C4-2B (cell line): ENCODE results near the gene SMARCB1.

Experiments used
- H3K27ac ChIP-seq: fragments of 450-650 bp; 2 replicates; pipeline ENCODE4 v1.5.1; 2017
- ZFX ChIP-seq: fragments of 450-650 bp; IDR thresholded peaks from 2 replicates; pipeline ENCODE4 v1.6.1; 2017
- TF ChIP-seq, protein P1 (sequence below): fragments of 450-650 bp; conservative IDR thresholded peaks from 2 replicates; pipeline ENCODE4 v1.5.1; 2017; ENCODE audit warnings: mild to moderate bottlenecking

Gene SMARCB1

DNA sequence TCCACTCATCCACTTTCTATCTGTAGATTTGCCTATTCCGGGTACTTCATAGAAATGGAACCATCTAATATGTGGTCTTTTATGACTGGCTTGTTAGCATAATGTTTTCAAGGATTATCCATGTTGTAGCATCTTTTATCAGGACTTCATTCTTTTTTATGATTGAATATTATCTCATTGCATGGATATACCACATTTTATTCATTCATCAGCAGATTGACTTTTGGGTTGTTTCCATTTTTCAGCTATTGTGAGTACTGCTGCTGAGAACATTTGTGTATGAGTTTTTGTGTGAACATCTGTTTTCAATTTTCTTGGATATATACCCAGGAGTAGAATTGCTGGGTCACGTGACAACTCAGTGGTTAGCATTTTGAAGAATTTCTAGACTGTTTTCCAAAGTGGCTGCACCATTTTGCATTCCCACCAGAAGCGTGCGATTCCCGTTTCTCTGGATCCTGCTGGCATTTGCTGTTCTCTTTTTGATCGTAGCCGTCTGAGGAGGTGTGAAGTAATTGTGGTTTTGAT lies 43.1 kb downstream of the SMARCB1 start:
- TF ChIP-seq, protein P1, sequence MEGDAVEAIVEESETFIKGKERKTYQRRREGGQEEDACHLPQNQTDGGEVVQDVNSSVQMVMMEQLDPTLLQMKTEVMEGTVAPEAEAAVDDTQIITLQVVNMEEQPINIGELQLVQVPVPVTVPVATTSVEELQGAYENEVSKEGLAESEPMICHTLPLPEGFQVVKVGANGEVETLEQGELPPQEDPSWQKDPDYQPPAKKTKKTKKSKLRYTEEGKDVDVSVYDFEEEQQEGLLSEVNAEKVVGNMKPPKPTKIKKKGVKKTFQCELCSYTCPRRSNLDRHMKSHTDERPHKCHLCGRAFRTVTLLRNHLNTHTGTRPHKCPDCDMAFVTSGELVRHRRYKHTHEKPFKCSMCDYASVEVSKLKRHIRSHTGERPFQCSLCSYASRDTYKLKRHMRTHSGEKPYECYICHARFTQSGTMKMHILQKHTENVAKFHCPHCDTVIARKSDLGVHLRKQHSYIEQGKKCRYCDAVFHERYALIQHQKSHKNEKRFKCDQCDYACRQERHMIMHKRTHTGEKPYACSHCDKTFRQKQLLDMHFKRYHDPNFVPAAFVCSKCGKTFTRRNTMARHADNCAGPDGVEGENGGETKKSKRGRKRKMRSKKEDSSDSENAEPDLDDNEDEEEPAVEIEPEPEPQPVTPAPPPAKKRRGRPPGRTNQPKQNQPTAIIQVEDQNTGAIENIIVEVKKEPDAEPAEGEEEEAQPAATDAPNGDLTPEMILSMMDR = no peak

DNA sequence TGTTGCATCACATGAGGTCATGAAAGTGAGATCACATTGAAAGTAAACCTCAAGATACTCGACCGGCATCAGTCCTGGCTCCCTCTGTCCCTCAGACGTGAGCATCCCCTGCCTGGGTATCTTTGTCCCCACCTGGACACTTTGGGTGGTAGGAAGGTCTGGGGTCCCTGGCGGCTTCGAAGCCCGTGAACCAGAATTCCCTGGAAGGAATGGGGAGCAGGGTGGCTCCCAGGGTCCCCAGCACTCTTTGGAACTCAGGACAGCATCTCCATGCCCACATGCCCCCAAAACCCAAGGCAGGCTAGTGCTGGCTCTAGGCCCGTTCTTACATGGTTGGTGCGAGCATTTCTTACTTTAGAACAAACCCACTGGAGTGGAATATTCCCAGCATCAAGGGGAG lies 44.5 kb downstream of the SMARCB1 start:
- TF ChIP-seq, protein P1 = no peak
- no peak for TF ChIP-seq ZFX
- no peak overlapping the region for H3K27ac ChIP-seq

More for the DNA sequence above, 43.1 kb downstream of the SMARCB1 start:
- H3K27ac ChIP-seq = no peak overlapping the region

DNA sequence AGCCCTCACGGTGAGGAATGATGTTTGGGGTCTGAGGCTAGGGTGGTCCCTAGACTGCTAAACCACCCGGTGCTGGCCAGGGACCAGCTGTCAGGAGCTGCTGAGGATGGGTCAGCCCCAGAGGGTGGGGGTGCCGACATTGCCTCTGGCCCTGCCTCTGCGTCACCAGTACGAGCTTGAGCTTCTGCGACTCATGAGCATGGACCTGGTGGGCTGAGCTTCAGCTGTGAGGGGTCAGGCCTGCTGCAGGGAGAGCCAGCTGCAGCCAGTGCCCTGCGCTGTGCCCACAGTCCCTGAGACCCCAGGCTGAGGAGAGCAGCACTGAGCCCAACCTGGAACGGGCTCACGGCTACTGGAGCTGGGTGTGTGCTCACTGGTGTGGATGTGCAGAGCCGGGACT lies 45.0 kb downstream of the SMARCB1 start:
- no peak overlapping the region for H3K27ac ChIP-seq
- TF ChIP-seq, protein P1 = no peak
- TF ChIP-seq ZFX = no peak

DNA sequence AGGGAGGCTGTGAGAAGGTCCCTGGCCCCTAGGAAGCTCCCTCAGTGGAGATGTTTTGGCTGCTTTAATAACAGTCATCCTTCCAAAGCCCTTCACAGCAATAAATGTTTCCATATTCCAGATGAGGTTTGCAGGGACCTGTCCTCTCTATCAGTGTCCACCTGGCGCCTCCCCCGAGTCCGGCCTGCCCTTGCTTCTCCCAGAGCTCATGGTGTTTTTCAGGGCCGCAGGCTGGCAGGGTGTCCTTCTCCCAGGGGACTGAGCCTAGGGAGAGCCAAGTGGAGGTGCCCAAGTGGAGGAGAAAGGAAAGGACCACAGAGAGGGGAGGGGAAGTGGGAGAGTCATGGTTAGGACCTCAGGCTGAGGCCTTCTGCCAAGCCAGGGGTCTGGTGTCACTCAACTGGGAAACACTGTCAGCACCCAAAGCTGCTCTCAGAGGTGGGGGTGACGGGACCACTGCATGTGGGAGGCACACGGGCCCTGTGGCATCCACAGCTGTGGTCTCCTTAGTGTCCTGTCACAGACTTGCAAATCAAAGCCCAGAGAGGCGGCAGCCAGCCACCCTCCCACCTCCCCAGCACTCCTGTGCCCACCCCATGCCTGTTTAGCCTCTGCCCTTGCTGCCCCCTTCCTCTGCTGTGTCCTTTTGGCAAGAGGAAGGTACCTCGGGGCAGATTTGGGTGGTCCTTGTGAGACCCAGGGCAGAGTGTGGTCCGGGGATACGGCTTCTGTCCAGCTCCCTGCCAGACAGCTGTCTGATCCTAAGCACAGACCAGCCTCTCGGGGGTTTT lies 45.7 kb downstream of the SMARCB1 start:
- H3K27ac ChIP-seq = no peak overlapping the region
- TF ChIP-seq ZFX = no peak
- TF ChIP-seq, protein P1 = no peak

DNA sequence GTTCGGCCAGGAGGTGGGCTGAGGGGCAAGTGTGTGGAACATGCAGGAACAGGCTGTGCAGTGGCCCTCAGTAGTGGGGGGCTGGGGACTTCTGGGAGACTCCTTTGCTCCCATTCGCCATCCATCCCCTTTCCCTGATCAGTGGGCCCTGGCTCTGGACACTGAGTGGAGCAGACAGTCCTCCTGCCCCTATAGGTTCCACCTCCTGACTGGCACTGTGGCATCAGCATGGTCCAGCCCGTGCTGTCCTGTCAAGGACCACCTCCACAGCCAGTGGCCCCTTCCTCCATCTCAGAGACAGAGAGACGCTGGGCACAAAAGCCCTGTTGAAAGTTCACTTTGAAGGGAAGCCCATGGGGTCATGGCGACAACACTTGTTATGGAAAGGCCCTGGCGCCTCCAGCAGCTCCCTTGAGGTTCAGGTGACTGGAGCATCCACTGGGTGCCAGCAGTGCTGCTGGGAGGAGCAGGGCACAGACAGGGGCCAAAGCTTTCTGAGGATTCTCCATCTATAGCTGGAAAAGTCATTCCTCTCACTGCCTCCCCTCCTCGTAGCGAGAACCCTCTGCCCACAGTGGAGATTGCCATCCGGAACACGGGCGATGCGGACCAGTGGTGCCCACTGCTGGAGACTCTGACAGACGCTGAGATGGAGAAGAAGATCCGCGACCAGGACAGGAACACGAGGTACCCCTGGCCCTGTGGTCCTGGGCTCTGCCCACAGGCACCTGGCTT lies 46.4 kb downstream of the SMARCB1 start:
- TF ChIP-seq, protein P1 = no peak
- no peak for TF ChIP-seq ZFX
- H3K27ac ChIP-seq = no peak overlapping the region

DNA sequence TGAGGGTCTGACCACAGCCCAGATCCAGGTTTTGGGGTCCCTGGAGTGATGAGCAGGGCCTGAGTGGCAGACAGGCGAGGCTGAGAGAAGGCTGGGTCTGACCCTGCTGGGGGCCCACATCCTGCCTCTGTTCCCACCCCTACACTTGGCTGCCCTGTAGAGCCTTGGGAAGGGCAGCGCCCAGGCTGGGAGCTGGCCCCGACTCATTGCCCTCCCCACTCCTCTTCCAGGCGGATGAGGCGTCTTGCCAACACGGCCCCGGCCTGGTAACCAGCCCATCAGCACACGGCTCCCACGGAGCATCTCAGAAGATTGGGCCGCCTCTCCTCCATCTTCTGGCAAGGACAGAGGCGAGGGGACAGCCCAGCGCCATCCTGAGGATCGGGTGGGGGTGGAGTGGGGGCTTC lies 47.1 kb downstream of the SMARCB1 start:
- H3K27ac ChIP-seq = no peak overlapping the region
- TF ChIP-seq, protein P1 = no peak
- no peak for TF ChIP-seq ZFX

DNA sequence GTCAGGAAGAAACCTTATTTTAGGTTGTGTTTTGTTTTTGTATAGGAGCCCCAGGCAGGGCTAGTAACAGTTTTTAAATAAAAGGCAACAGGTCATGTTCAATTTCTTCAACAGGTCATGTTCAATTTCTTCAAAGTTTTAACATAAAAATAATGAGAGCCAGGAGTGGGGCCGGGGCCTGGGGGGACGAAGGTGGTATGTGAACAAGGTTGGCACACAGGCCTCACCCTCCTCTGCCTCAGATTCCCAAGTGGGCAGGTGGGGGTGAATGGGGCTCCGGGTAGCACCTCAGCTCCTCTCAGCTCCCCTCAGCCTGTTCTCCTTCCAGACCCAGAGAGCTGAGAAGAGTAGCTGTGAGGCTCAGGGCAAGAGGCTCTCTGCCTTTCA lies 47.6 kb downstream of the SMARCB1 start:
- H3K27ac ChIP-seq = no peak overlapping the region
- TF ChIP-seq ZFX = no peak
- TF ChIP-seq, protein P1 = no peak
